MM.1S (cell line): ENCODE data around the gene BMP7.

Source experiments
- DNase-seq: peaks from one replicate; pipeline ENCODE4 v3.0.0-alpha.2; 2015
- H2AFZ ChIP-seq: fragments of 300-600 bp; sonication (generic); 2 replicates; pipeline ENCODE4 v1.6.0; 2016; ENCODE audit warnings: antibody characterized with exemption, low read length
- H3F3A ChIP-seq: fragments of 300-600 bp; sonication (generic); 2 replicates; pipeline ENCODE4 v1.6.1; 2016; ENCODE audit warnings: mild to moderate bottlenecking, antibody characterized with exemption, low read length, moderate library complexity, mixed read lengths; ENCODE audit not compliant: insufficient read depth
- H3K27ac ChIP-seq: fragments of 300-600 bp; sonication (generic); 2 replicates; pipeline ENCODE4 v1.5.1; 2016; ENCODE audit warnings: mild to moderate bottlenecking, low read length
- H3K27me3 ChIP-seq: fragments of 300-600 bp; sonication (generic); replicated peaks from 2 replicates; pipeline ENCODE4 v1.6.0; 2016; ENCODE audit warnings: low read length; ENCODE audit not compliant: insufficient read depth
- H3K36me3 ChIP-seq: fragments of 300-600 bp; sonication (generic); replicated peaks from 2 replicates; pipeline ENCODE4 v1.6.1; 2016; ENCODE audit warnings: mild to moderate bottlenecking, low read length, mixed read lengths; ENCODE audit not compliant: insufficient read depth
- H3K4me1 ChIP-seq: fragments of 300-600 bp; sonication (generic); 2 replicates; pipeline ENCODE4 v1.6.1; 2016; ENCODE audit warnings: low read length, mixed read lengths
- H3K4me2 ChIP-seq: fragments of 300-600 bp; sonication (generic); 2 replicates; pipeline ENCODE4 v1.6.0; 2016; ENCODE audit warnings: low read depth, low read length
- H3K4me3 ChIP-seq: fragments of 300-600 bp; sonication (generic); 2 replicates; pipeline ENCODE4 v1.5.1; 2016; ENCODE audit warnings: low read length, mixed read lengths
- H3K79me2 ChIP-seq: fragments of 300-600 bp; sonication (generic); 2 replicates; pipeline ENCODE4 v1.6.1; 2016; ENCODE audit warnings: mixed run types, low read length, mixed read lengths
- H3K9ac ChIP-seq: fragments of 300-600 bp; sonication (generic); 2 replicates; pipeline ENCODE4 v1.6.1; 2016; ENCODE audit warnings: low read length, mixed read lengths
- H3K9me2 ChIP-seq: fragments of 300-600 bp; sonication (generic); replicated peaks from 2 replicates; pipeline ENCODE4 v1.6.1; 2016; ENCODE audit warnings: mild to moderate bottlenecking, low read length, mixed read lengths; ENCODE audit not compliant: insufficient read depth
- H3K9me3 ChIP-seq: fragments of 300-600 bp; sonication (generic); replicated peaks from 2 replicates; pipeline ENCODE4 v1.6.1; 2016; ENCODE audit warnings: mild to moderate bottlenecking, low read length, mixed read lengths; ENCODE audit not compliant: insufficient read depth
- H4K20me1 ChIP-seq: fragments of 300-600 bp; sonication (generic); 2 replicates; pipeline ENCODE4 v1.6.1; 2016; ENCODE audit warnings: mild to moderate bottlenecking, low read length, moderate library complexity, mixed read lengths; ENCODE audit not compliant: insufficient read depth
- EZH2 ChIP-seq: fragments of 300-600 bp; sonication (generic); optimal IDR thresholded peaks from 2 replicates; pipeline ENCODE3; 2017; ENCODE audit warnings: low read depth, mild to moderate bottlenecking, antibody characterized with exemption, low read length, mixed read lengths
- EZH2phosphoT487 ChIP-seq: fragments of 300-600 bp; sonication (generic); IDR thresholded peaks from 2 replicates; pipeline ENCODE4 v1.6.1; 2018; ENCODE audit warnings: antibody characterized with exemption, low read length
- TF ChIP-seq, protein P1 (sequence below): fragments of 300-600 bp; sonication (generic); IDR thresholded peaks from 2 replicates; pipeline ENCODE4 v1.5.1; 2016; ENCODE audit warnings: antibody characterized with exemption, low read length, mixed read lengths

Gene BMP7

GRCh38 chr20:57255183-57255582 is 11.3 kb downstream of the BMP7 start:
- H3K27ac ChIP-seq = no peak overlapping the region

GRCh38 chr20:57252559-57253162 is 13.8 kb downstream of the BMP7 start:
- no peak overlapping the region for H2AFZ ChIP-seq
- no peaks in the 10 kb centered on the region for H3K4me1 ChIP-seq
- H3K4me2 ChIP-seq = no peak overlapping the region
- no peaks in the 10 kb centered on the region for H3K9me3 ChIP-seq
- TF ChIP-seq EZH2 (no peak), EZH2phosphoT487 (no peak)
- TF ChIP-seq, protein P1, sequence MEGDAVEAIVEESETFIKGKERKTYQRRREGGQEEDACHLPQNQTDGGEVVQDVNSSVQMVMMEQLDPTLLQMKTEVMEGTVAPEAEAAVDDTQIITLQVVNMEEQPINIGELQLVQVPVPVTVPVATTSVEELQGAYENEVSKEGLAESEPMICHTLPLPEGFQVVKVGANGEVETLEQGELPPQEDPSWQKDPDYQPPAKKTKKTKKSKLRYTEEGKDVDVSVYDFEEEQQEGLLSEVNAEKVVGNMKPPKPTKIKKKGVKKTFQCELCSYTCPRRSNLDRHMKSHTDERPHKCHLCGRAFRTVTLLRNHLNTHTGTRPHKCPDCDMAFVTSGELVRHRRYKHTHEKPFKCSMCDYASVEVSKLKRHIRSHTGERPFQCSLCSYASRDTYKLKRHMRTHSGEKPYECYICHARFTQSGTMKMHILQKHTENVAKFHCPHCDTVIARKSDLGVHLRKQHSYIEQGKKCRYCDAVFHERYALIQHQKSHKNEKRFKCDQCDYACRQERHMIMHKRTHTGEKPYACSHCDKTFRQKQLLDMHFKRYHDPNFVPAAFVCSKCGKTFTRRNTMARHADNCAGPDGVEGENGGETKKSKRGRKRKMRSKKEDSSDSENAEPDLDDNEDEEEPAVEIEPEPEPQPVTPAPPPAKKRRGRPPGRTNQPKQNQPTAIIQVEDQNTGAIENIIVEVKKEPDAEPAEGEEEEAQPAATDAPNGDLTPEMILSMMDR = no peak
- 0 out of 2 replicates have a peak, but pooled peaks cover under 1% of the 10 kb centered on the region for H3K27me3 ChIP-seq
- no peak overlapping the region for H3K9ac ChIP-seq
- H3K79me2 ChIP-seq = no peaks in the 10 kb centered on the region
- no peaks in the 10 kb centered on the region for H3K36me3 ChIP-seq
- H3K4me3 ChIP-seq = no peak overlapping the region
- no peaks in the 10 kb centered on the region for H3K9me2 ChIP-seq
- H3K27ac ChIP-seq = no peak overlapping the region
- H4K20me1 ChIP-seq = no peaks in the 10 kb centered on the region
- DNase-seq = no peak
- no peaks in the 10 kb centered on the region for H3F3A ChIP-seq

More at GRCh38 chr20:57255183-57255582, 11.3 kb downstream of the BMP7 start:
- Histone ChIP-seq H3K79me2 (no peaks in the 10 kb centered on the region), H3K9ac (no peak overlapping the region), H3K4me1 (no peaks in the 10 kb centered on the region), H3K9me2 (no peaks in the 10 kb centered on the region), H3K27me3 (peaks cover 25% of the 10 kb centered on the region), H2AFZ (no peak overlapping the region), H3K9me3 (no peaks in the 10 kb centered on the region), H4K20me1 (no peaks in the 10 kb centered on the region), H3K4me2 (no peak overlapping the region), H3K4me3 (no peak overlapping the region), H3K36me3 (no peaks in the 10 kb centered on the region), H3F3A (no peaks in the 10 kb centered on the region)
- DNase-seq = no peak
- TF ChIP-seq EZH2 (no peak), EZH2phosphoT487 (no peak)
- TF ChIP-seq, protein P1 = no peak

DNA sequence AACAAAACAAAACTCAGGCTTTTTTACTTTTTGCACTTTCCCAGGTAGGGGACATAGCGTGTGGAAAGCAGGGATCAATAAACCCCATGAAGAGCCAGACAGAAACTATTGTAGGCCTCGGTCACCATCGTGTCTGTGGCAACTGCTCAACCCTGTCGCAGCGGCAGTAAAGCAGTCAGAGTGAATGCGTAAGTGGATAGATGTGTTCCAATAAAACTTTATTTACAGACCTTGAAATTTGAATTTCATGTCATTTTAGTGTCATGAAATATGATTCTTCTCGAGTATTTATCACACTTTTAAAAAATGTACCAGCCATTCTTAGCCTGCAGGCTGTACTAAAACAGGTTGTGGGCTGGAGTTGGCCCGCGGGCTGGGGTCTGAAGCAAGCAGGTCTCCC is 14.5 kb downstream of the BMP7 start:
- Histone ChIP-seq H2AFZ (no peak overlapping the region), H3K36me3 (no peaks in the 10 kb centered on the region), H3K9ac (no peak overlapping the region), H3K27me3 (no peaks in the 10 kb centered on the region), H3K27ac (no peak overlapping the region), H3F3A (no peaks in the 10 kb centered on the region), H3K4me1 (no peaks in the 10 kb centered on the region), H3K9me2 (no peaks in the 10 kb centered on the region), H3K9me3 (no peaks in the 10 kb centered on the region), H3K4me3 (no peak overlapping the region), H4K20me1 (no peaks in the 10 kb centered on the region), H3K4me2 (no peak overlapping the region), H3K79me2 (no peaks in the 10 kb centered on the region)
- TF ChIP-seq EZH2 (no peak), EZH2phosphoT487 (no peak)
- TF ChIP-seq, protein P1 = no peak
- DNase-seq = no peak
